ENCODE data around the gene ANO2. TPM values are rescaled to one million over a fixed set of nuclear protein-coding genes. Genes with fewer than 3 reads are reported as not detected.

The ANO2 gene
- total and polyA plus RNA-seq, 8 donors, result 0.43 to 2.4 (median 0.97) TPM

GRCh38 chr12:5798242-5799015, 146.6 kb downstream of the ANO2 start:
- no peaks in the 10 kb centered on the region for H3K9me3 ChIP-seq
- DNase-seq (no peak), FAIRE-seq (no peak), ATAC-seq (no peak)
- H3K27ac ChIP-seq, result no peak overlapping the region
- intact Hi-C loops (cut with DNase I), result loop anchor here in 1 of 3 donors (5.0 kb wide), 1 partner anchor 46 kb away; no protein-coding TSS in a partner anchor
- no peaks in the 10 kb centered on the region for H3K36me3 ChIP-seq
- no peaks in the 10 kb centered on the region for H3K27me3 ChIP-seq
- H3K4me3 ChIP-seq, result no peak overlapping the region
- TF ChIP-seq, protein P1, sequence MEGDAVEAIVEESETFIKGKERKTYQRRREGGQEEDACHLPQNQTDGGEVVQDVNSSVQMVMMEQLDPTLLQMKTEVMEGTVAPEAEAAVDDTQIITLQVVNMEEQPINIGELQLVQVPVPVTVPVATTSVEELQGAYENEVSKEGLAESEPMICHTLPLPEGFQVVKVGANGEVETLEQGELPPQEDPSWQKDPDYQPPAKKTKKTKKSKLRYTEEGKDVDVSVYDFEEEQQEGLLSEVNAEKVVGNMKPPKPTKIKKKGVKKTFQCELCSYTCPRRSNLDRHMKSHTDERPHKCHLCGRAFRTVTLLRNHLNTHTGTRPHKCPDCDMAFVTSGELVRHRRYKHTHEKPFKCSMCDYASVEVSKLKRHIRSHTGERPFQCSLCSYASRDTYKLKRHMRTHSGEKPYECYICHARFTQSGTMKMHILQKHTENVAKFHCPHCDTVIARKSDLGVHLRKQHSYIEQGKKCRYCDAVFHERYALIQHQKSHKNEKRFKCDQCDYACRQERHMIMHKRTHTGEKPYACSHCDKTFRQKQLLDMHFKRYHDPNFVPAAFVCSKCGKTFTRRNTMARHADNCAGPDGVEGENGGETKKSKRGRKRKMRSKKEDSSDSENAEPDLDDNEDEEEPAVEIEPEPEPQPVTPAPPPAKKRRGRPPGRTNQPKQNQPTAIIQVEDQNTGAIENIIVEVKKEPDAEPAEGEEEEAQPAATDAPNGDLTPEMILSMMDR (IDR thresholded peaks at IDR 0.05), result no peak
- H3K4me1 ChIP-seq, result no peaks in the 10 kb centered on the region
- WGBS, 2 donors, result 78 to 84% methylated on average over 12 of the region's 12 CpGs

DNA sequence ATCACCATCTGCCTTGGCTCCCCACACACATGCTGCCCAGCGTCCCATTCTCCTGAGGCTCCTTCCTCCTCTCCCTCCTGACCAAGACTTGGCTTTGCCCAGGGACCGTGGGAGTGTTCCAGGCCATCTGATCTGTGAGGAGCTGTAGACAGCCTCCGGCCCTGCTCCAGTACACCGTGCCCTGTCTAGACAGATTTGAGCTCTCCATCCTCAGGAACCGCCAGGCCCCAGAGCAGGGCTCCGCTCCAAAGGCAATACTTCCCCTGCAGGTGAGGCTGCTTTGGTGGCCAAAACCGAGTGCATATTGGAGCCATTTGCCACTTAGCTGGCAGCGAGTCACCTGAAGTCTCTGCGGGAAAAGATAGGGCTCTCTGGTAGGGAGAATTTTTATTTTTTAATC, 147.4 kb downstream of the ANO2 start:
- no peaks in the 10 kb centered on the region for H3K4me1 ChIP-seq
- H3K4me3 ChIP-seq, result no peak overlapping the region
- FAIRE-seq (no peak), ATAC-seq (no peak), DNase-seq (no peak)
- intact Hi-C loops (cut with DNase I), result loop anchor here in 1 of 3 donors (5.0 kb wide), 1 partner anchor 45 kb away; no protein-coding TSS in a partner anchor
- no peaks in the 10 kb centered on the region for H3K36me3 ChIP-seq
- WGBS, 2 donors, result 69 to 79% methylated on average over 9 of the region's 9 CpGs
- no peak overlapping the region for H3K27ac ChIP-seq
- TF ChIP-seq, protein P1 (IDR thresholded peaks at IDR 0.05), result no peak
- H3K9me3 ChIP-seq, result no peaks in the 10 kb centered on the region
- no peaks in the 10 kb centered on the region for H3K27me3 ChIP-seq

- intact Hi-C loops (cut with DNase I), result loop anchor here in 1 of 3 donors (5.0 kb wide), 1 partner anchor 45 kb away; no protein-coding TSS in a partner anchor
- H3K27ac ChIP-seq, result no peak overlapping the region
- no peaks in the 10 kb centered on the region for H3K27me3 ChIP-seq
- H3K4me3 ChIP-seq, result no peak overlapping the region
- ATAC-seq (no peak), FAIRE-seq (no peak), DNase-seq (no peak)
- no peaks in the 10 kb centered on the region for H3K9me3 ChIP-seq
- H3K36me3 ChIP-seq, result no peaks in the 10 kb centered on the region
- no peaks in the 10 kb centered on the region for H3K4me1 ChIP-seq
- TF ChIP-seq, protein P1 (IDR thresholded peaks at IDR 0.05), result no peak
- 60 to 63% methylated on average over 8 of the region's 8 CpGs for WGBS, 2 donors
Observed at GRCh38 chr12:5796959-5797225, 148.2 kb downstream of the ANO2 start.

- Histone ChIP-seq H3K36me3 (no peaks in the 10 kb centered on the region), H3K9me3 (no peaks in the 10 kb centered on the region), H3K4me1 (no peaks in the 10 kb centered on the region), H3K27me3 (no peaks in the 10 kb centered on the region), H3K27ac (no peak overlapping the region), H3K4me3 (no peak overlapping the region)
- ATAC-seq (peak; percentile 76 to 92 (median 88)), FAIRE-seq (no peak), DNase-seq (peak; percentile 19 to 85 (median 62))
- intact Hi-C loops (cut with DNase I), result loop anchor here in 1 of 3 donors (5.0 kb wide), 1 partner anchor 44 kb away; no protein-coding TSS in a partner anchor
- TF ChIP-seq, protein P1 (IDR thresholded peaks at IDR 0.05), result peak; percentile 18 to 60 (median 54)
- WGBS, 2 donors, result 40 to 42% methylated on average over 14 of the region's 14 CpGs
Observed at GRCh38 chr12:5796171-5796958, 148.7 kb downstream of the ANO2 start.

Data from pancreas (tissue), 10 donors.